ENCODE results near the gene THYN1.
A peak's percentile ranks its signal among the peaks of the same experiment; 100 is the strongest.
"Not testable (repeated sequence)": the region's sequence is repeated elsewhere in the genome, so short reads cannot be mapped to it uniquely, and the experiment has no call there.

THYN1 gene

DNA sequence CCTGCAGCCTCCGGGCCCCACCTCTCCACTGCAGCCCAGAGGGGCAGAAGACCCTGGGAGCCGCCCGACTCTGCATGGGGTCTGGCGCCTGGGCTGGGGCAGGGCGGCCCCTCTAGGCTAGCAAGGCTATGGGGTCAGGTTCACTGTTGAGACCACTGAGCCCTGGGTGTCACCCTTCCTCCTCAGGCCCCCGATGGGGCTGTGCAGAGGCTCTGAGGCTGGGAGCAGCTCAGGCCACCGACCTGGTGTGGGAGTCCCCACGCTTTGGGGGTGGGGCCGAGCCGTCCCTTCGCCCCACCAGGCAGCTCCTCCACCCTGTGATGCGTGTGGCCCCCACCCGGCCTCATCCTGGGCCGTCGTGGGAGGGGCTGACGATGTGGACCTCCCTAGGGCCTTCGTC is 28.5 kb upstream of the THYN1 start:
- H3K27me3 Mint-ChIP-seq = peaks cover 23% of the 10 kb centered on the region
- H3K27ac Mint-ChIP-seq; DNase-seq (ENCODE audit: low spot score in 2 of 2); H3K4me1 Mint-ChIP-seq; ATAC-seq (ENCODE audit: low read depth); H3K36me3 Mint-ChIP-seq; H3K9me3 Mint-ChIP-seq; H3K4me3 Mint-ChIP-seq: not testable (repeated sequence)

DNA sequence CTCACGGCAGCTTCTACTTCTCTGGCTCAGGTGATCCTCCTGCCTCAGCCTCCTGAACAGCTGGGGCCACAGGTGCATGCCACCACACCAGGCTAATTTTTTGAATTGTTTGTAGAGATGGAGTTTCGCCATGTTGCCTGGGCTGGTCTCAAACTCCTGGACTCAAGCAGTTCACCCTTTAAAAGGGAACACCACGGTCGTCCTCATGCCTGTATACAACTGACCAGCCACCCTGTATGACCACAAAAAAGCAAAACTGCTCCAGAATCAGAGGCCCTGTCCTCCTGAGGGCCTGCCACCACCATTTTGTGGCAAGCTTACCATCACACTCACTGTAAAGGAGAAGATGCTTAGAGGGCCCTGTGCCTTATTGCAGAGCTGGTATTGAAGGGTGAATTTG is 25.2 kb upstream of the THYN1 start:
- Mint-ChIP-seq H3K9me3 (peaks cover 4% of the 10 kb centered on the region), H3K4me3 (no peak overlapping the region), H3K27me3 (peaks cover 32% of the 10 kb centered on the region)

DNA sequence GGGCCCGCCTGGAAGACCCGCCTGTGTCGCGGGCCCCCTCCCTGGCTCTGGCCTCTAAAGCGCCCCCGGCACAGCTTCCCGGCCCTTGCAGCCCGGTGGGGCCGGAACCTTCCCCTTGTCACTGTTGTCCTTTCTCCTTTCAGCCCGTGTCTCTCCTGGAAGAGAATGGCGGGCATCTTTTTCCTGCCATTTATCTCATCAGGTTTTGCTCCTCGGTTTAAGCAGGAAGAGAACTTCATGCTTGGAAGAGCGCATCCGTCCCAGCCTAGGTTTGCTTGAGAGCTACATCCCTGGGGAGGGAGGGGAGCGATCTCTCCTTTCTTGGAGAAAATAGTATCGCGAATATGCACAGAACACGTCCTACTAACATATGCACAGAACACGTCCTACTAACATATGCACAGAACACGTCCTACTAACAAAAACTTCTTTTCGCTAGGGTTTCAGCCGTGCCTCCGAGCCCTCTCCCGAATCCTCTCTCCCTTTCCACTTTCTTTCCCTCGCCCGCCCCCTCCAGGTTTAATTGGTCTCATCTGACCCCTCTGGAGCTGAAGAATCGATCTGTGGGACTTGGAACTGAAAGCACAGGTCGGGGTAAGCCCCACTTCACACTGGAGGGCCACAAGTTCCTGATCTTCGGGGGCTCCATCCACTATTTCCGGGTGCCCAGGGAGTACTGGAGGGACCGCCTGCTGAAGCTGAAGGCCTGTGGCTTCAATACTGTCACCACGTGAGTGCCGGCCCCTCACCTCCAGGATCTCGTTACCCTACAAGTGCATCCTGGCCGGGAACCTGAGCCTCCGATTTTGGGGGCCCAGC is 24.2 kb upstream of the THYN1 start:
- no peak overlapping the region for H3K27ac Mint-ChIP-seq
- H3K27me3 Mint-ChIP-seq = peaks cover 32% of the 10 kb centered on the region

More for the DNA sequence above, 25.2 kb upstream of the THYN1 start:
- no peaks in the 10 kb centered on the region for H3K36me3 Mint-ChIP-seq
- H3K4me1 Mint-ChIP-seq = peaks cover 10% of the 10 kb centered on the region
- DNase-seq (ENCODE audit: low spot score in 2 of 2) = no peak
- ATAC-seq (ENCODE audit: low read depth) = no peak
- H3K27ac Mint-ChIP-seq = no peak overlapping the region

DNA sequence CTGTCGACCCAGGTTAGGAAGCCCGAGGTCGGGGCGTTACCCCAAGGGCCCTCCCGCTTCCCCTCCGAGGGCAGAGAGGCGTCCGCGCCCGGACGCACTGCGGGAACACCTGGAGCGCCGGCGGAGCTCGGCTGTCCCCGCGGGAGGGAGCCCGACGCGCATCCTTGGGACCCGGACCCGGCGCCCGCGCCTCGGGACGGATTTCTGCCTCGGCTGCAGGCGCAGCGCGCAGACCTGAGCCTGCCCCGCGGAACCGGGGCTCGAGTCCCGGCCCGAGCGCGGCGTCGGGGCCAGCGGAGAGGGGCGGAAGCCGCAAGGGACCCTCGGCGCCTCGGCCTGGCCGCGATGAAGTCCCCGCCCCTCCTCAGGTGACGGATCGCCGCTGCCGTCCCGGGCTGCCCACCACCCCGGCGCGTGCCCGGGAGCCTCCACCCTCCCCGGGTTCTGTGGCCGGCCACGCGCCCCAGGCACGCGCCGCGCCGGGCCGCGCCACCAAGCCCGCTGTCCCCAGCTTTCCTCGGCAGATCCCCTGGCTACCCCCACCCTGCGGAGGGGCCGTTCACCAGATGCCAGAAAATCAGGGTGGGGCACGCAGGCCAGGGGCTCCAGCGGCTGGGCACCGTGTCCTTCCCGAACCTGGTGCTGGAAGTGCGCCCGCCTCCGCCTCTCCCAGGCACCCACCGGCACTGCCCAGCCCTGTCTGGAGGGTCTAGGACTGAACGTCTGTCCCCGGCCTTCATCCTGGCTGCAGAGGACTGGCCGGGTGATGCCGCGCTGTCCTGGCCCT is 23.4 kb upstream of the THYN1 start:
- no peak for ATAC-seq (ENCODE audit: low read depth)
- Mint-ChIP-seq H3K4me1 (peaks cover 12% of the 10 kb centered on the region), H3K27ac (no peak overlapping the region)

More for the DNA sequence above, 24.2 kb upstream of the THYN1 start:
- ATAC-seq (ENCODE audit: low read depth) (no peak), DNase-seq (ENCODE audit: low spot score in 2 of 2) (no peak)
- peaks cover 4% of the 10 kb centered on the region for H3K9me3 Mint-ChIP-seq
- peaks cover 12% of the 10 kb centered on the region for H3K4me1 Mint-ChIP-seq
- H3K36me3 Mint-ChIP-seq = no peaks in the 10 kb centered on the region
- H3K4me3 Mint-ChIP-seq = peak overlapping the region; percentile 79

DNA sequence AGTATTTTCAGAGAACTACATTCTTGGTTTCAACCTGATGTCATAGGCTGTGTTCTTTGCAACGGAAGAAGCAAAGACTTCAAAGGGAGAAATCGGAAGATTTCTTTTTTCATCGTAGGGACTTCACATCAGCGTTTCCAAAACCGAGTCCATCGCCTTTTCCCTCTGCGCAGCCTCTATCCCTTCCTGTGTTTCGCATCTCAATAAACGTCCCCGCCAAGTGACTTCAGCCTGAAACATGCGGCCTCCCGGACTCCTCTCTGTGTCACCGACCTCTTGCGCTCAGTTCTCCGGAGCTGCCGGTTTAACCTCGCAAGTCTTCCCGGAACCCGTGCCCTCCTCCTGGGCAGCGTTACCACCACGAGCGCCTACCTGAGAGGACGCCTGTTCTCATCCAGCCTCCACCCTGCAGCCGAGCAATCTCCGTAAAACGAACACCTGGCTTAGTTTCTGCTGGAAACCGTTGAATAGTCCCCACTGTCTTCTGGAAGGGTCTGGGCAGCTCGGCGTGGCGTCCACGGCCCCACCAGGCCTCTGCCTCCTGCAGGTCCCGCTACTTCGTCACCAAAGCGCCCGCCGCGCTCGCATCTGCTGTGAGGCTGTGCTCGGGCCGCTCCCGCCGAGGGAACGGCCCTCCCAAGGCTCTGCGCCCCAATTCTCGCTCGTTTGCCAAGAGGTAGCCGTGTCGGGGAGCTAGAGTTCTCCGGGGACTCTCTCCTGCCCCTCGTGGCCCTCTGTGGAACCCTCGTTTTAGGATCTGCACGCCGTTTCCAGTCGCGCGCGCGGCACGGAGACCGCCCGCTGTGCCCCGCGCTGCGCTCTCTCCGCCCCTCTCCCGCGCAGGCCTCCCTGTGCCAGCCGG is 22.6 kb upstream of the THYN1 start, which contains the start of gene GLB1L3:
TSS of gene GLB1L3 (plus strand) at position 846 of the 862 bp plus-strand sequence. CDS start 362 bp downstream, outside the sequence.
- Mint-ChIP-seq H3K4me1 (peaks cover 12% of the 10 kb centered on the region), H3K9me3 (peaks cover 4% of the 10 kb centered on the region), H3K27ac (no peak within 1 kb of the TSS), H3K4me3 (peak within 1 kb of the TSS; percentile 79), H3K27me3 (peaks cover 38% of the 10 kb centered on the region), H3K36me3 (no peaks in the 10 kb centered on the region)
- peak; percentile 31 to 38 for DNase-seq (ENCODE audit: low spot score in 2 of 2)
- ATAC-seq (ENCODE audit: low read depth) = peak; percentile 85

More for the DNA sequence above, 23.4 kb upstream of the THYN1 start:
- DNase-seq (ENCODE audit: low spot score in 2 of 2) = no peak
- Mint-ChIP-seq H3K9me3 (peaks cover 4% of the 10 kb centered on the region), H3K27me3 (peaks cover 34% of the 10 kb centered on the region), H3K36me3 (no peaks in the 10 kb centered on the region), H3K4me3 (peak overlapping the region; percentile 57)

DNA sequence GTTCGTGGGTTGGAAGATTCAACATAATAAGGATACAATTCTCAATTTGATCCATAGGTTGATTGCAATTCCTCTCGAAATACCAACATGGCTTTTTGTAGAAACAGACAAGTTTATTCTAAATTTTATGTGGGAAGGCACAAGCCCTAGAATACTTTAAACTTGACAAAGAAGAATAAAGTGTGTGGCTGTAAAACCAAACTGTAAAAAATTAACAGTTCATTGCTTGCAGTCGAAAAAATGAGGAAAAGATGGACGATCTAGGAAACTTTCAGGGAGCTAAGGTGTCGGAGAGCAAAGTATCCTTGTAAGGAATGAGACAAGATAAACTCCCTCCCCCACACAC is 22.0 kb upstream of the THYN1 start:
- Mint-ChIP-seq H3K4me3 (peak overlapping the region; percentile 57), H3K9me3 (peaks cover 4% of the 10 kb centered on the region), H3K36me3 (no peaks in the 10 kb centered on the region), H3K27me3 (peaks cover 38% of the 10 kb centered on the region), H3K27ac (no peak overlapping the region), H3K4me1 (peaks cover 12% of the 10 kb centered on the region)
- no peak for ATAC-seq (ENCODE audit: low read depth)
- DNase-seq (ENCODE audit: low spot score in 2 of 2) = no peak

DNA sequence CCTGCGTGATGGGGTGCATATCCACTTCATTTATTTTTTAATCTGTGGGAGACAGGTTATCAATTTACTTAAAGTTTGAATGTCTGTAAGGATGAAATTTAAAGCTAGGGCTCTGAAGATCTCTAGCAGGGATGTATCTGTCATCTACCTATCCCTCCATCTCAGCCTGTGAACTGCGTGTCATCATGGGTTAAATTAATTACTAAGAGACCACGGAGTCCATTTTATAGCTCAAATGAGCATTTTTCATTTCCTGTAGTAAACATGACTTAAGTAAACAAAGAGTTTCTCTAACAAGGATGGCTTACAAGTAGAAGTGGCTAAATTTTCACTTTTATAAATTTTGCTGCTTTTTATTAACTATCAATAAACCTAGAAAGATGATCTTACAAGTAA is 20.2 kb upstream of the THYN1 start:
- H3K4me3 Mint-ChIP-seq = no peak overlapping the region

DNA sequence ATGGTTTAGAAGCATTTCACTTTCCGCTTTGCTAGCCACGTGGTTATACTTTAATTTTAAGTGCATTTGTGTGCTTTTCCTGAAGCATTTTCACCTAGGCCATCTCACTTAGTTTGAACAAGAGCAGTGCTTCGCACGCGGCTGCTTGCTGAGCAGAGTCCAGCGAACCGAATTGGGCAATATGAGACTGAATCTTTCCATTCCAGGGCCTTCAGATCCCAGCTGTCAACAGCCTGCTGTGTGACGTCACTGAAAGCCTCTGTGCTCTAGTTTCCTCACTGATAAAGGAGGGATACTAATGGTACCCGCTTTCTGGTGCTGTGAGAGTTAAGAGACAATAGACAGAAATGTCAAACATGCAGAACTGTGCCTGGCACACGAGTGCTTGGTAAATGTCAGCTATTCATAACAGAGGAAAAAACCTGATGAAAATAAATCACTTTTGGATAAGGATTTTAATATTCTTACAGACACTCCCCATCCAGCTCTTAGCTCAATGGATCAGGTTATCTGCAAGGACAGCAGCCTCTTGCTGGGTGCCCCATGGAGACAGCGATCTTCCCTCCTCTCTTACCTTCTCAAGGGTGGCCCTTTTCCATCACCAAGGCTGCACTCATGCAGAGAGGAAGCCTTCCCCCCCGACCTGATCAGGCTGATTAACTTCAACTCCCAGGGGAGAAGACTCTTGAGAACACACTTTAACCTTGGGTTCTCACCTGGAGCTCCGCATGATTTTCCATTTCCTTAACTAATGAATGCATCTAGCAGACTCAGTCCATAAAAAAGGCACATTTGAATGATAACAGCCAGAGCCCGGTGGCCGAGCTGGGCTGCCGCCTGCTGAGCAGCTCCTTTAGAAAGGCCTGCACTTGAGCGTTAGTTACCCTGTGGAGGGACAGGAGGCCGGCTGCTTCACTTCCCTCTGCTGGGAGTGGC is 19.5 kb upstream of the THYN1 start:
- ATAC-seq (ENCODE audit: low read depth) (no peak), DNase-seq (ENCODE audit: low spot score in 2 of 2) (no peak)
- Mint-ChIP-seq H3K9me3 (no peaks in the 10 kb centered on the region), H3K27ac (no peak overlapping the region), H3K4me1 (peaks cover 12% of the 10 kb centered on the region), H3K27me3 (peaks cover 30% of the 10 kb centered on the region), H3K4me3 (no peak overlapping the region), H3K36me3 (no peaks in the 10 kb centered on the region)

More for the DNA sequence above, 20.2 kb upstream of the THYN1 start:
- Mint-ChIP-seq H3K27me3 (peaks cover 30% of the 10 kb centered on the region), H3K27ac (no peak overlapping the region), H3K4me1 (peaks cover 12% of the 10 kb centered on the region), H3K36me3 (no peaks in the 10 kb centered on the region), H3K9me3 (no peaks in the 10 kb centered on the region)
- ATAC-seq (ENCODE audit: low read depth) (no peak), DNase-seq (ENCODE audit: low spot score in 2 of 2) (no peak)

DNA sequence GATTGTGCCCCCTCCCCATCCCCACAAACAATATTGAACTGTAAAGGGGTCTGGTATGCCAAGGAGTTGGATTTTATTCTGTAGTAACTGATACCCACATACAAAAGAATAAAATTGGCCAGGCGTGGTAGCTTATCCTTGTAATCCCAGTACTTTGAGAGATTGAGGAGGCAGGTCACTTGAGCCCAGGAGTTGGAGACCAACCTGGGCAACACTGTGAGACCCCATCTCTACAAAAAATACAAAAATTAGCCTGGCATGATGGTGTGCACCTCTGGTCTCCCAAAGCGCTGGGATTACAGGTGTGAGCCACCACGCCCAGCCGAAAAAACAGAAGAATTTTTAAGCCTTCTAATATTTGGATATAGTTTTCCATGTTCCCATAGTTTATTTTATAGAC is 18.8 kb upstream of the THYN1 start:
- Mint-ChIP-seq H3K27me3 (peaks cover 27% of the 10 kb centered on the region), H3K9me3 (no peaks in the 10 kb centered on the region), H3K4me3 (no peak overlapping the region), H3K36me3 (no peaks in the 10 kb centered on the region), H3K27ac (no peak overlapping the region), H3K4me1 (peaks cover 9% of the 10 kb centered on the region)
- DNase-seq (ENCODE audit: low spot score in 2 of 2) (no peak), ATAC-seq (ENCODE audit: low read depth) (no peak)

DNA sequence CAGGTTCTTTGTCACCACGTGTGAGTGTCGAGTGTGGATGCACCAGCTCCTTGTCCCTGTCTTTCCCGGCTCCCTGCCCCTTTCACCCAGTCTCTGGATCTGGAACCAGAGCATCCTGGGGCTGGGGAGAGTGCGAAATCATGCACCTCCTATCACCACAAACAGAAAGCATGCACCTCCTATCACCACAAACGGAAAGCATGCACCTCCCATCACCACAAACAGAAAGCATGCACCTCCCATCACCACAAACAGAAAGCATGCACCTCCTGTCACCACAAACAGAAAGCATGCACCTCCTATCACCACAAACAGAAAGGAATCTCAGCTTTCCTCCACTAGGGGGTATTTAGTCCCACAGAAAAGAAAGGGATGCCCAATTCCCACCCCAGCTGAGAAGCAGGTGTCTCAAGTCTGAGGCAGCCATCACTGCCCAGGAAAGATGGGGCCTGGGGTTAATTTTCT is 17.1 kb upstream of the THYN1 start:
- Mint-ChIP-seq H3K4me3 (no peak overlapping the region), H3K36me3 (peaks cover under 1% of the 10 kb centered on the region), H3K4me1 (peaks cover 4% of the 10 kb centered on the region), H3K9me3 (no peaks in the 10 kb centered on the region), H3K27ac (no peak overlapping the region), H3K27me3 (peaks cover 18% of the 10 kb centered on the region)
- DNase-seq (ENCODE audit: low spot score in 2 of 2) (no peak), ATAC-seq (ENCODE audit: low read depth) (no peak)

DNA sequence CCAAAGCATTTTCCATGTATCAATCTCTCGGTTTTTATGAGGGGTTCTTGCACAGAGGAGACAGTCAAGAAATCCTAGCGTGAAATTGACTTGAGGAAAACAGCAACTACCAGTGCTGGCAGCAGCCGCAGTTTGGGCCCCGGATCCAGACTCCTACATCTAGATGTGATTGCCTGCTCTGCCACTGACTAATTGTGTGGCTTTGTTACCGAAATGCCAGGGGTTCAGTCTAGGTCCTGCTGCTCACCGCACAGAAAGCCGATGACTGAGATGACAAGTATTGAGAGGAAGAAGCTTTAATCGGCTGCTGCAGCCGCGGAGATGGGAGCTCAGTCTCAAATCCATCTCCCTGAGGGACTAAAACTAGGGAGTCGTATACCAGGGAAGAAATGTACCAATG is 14.8 kb upstream of the THYN1 start:
- Mint-ChIP-seq H3K36me3 (peaks cover 4% of the 10 kb centered on the region), H3K4me1 (peaks cover 2% of the 10 kb centered on the region), H3K9me3 (no peaks in the 10 kb centered on the region), H3K4me3 (no peak overlapping the region), H3K27ac (no peak overlapping the region), H3K27me3 (peaks cover 16% of the 10 kb centered on the region)
- no peak for DNase-seq (ENCODE audit: low spot score in 2 of 2)
- ATAC-seq (ENCODE audit: low read depth) = no peak

DNA sequence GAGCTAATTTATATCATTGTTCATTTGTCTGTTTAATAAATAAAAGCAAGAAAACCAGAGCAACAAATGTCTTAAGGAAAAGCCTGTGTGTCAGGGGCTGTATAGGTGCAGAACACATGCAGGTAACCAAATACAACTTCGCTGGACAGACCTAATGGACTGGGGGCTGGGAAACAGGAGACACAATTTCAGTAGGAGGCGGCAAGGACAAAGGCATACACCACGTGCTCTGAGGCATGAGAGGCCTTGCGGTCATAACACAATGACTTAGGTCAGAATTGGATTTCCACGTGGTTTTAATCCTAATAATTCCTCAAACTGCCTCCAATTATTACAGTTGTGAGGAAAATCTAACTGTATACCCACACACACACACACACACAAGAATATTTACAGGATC is 14.3 kb upstream of the THYN1 start:
- Mint-ChIP-seq H3K36me3 (peaks cover 4% of the 10 kb centered on the region), H3K27ac (no peak overlapping the region), H3K27me3 (peaks cover 15% of the 10 kb centered on the region), H3K4me1 (no peaks in the 10 kb centered on the region), H3K4me3 (no peak overlapping the region), H3K9me3 (no peaks in the 10 kb centered on the region)
- DNase-seq (ENCODE audit: low spot score in 2 of 2) (no peak), ATAC-seq (ENCODE audit: low read depth) (no peak)

DNA sequence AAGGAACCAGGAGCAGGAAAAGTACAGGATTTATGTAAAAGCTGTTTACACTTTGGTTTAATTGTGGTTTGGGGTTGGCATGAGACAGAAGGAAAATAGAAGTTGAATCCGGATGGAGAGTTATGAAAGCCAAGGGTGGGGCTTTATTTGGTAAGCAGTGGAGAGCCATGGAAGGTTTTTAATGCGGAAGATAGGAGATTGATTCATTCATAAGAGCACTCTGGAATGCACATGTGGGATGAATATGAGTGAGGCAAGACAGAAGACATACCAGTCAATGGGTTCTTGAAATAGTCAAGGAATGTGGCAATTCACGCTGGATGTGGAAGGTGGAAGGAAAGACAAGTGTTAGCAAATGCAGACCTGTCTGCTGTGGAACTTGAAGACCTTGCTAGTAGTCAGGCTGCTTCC is 13.7 kb upstream of the THYN1 start:
- ATAC-seq (ENCODE audit: low read depth) (no peak), DNase-seq (ENCODE audit: low spot score in 2 of 2) (no peak)
- Mint-ChIP-seq H3K36me3 (peaks cover 6% of the 10 kb centered on the region), H3K27ac (no peak overlapping the region), H3K4me3 (no peak overlapping the region), H3K9me3 (no peaks in the 10 kb centered on the region), H3K4me1 (no peaks in the 10 kb centered on the region), H3K27me3 (peaks cover 12% of the 10 kb centered on the region)

Measured in memory B cell (primary cell).